Measurements from ENCODE around the gene FGD6.
A peak's percentile ranks its signal among the peaks of the same experiment; 100 is the strongest.
"Not testable (repeated sequence)": the region's sequence is repeated elsewhere in the genome, so short reads cannot be mapped to it uniquely, and the experiment has no call there.

FGD6 gene

GRCh38 chr12:95173392-95174251 is 43.6 kb downstream of the FGD6 start:
- DNase-seq: peak; percentile 26

DNA sequence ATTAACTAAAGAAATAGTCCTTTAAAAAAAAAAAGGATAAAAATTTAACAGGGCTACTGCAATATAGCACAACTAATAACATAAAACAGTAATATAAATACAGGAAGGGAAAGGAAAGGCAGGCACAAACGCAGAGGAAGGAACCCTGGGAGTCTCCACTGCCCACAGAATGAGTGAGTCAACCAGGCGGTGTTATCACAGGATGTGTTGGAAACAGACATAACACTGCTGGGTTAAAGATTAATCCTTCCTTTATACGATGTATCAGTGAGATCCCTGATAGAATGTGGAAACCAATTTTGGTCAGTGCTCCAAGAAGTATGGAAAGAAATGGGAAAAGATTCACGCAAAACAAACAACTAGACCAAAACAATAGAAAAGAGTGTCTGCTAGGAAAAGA is 47.9 kb downstream of the FGD6 start:
- no peak for DNase-seq

GRCh38 chr12:95168746-95169145 is 48.5 kb downstream of the FGD6 start:
- DNase-seq: no peak

GRCh38 chr12:95164656-95165055 is 52.6 kb downstream of the FGD6 start:
- DNase-seq: no peak

DNA sequence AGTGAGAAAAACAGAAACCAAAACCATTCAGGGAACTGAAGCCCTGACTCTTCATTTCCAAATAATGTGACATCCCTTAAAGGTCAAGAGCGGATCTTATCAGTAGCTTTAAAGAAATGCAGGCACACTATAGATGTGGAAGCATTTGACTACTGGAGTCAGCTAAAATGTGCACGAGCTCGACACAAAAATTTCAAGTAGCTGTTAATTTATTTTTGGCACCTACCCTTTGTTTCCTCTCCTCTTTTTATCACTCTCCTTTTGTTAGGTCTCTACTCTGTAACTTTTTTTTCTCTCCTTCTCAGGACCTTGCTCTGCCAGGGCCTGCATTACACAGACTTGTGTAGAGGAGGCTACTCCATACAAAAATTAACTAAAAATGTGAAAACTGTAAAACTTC is 58.3 kb downstream of the FGD6 start:
- DNase-seq: no peak

- no peak for DNase-seq
Measured at GRCh38 chr12:95151821-95152220, 65.4 kb downstream of the FGD6 start.

DNA sequence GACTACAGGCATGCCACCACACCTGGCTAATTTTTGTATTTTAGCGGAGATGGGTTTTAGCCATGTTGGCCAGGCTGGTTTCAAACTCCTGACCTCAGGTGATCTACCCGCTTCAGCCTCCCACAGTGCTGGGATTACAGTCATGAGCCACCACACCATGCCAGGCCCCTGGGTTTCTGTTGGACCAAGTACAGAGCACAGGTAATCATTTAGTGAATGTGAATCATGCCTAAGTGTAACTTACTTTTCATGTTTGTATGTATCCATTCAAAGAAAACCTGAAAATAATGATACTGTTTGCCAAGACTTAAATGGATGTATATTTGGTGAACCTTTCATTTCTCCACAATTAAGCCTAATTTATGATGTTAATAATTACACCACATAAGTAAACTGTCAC is 65.9 kb downstream of the FGD6 start:
- DNase-seq: no peak

DNA sequence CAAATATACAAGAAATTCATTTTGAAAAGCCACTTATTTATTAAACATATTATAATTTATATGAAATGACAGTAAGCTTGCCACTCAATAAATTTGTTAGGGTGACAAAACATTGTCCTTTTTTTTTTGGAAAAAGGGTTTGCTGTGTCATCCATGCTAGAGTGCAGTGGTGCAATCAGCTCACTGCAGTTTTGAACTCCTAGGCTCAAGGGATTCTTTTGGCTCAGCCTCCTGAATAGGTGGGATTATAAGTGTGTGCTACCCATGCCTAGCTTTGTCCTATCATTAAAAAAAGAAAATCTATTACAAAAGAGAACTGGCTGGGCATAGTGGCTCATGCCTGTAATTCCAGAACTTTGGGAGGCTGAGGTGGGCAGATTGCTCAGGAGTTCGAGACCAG is 66.8 kb downstream of the FGD6 start:
- DNase-seq: no peak

DNA sequence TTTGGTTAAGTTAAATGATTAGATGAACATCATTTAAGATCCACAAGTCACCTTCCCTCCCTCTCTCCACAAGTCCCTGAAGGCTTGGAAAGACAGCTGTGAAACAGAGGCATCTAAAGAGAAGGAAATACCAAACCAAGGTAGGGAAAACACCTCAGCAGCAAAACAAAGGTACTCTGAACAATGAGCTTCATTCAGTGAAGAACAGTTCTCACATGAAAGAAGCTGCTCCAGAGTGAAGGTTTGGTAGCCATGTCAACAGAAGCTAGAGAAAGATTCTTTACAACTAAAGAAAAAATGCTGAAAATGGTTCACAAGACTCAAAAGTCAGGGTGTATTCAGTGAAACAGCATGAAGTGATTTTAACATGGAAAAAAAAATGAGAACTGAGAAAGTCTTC is 69.4 kb downstream of the FGD6 start:
- DNase-seq: no peak

- no peak for DNase-seq
Measured at GRCh38 chr12:95146769-95147168, 70.5 kb downstream of the FGD6 start.

- DNase-seq: no peak
Measured at GRCh38 chr12:95143621-95144205, 73.6 kb downstream of the FGD6 start.

- no peak for DNase-seq
Measured at GRCh38 chr12:95142431-95143151, 74.7 kb downstream of the FGD6 start.

- no peak for DNase-seq
Measured at GRCh38 chr12:95141310-95141709, 76.0 kb downstream of the FGD6 start.

DNA sequence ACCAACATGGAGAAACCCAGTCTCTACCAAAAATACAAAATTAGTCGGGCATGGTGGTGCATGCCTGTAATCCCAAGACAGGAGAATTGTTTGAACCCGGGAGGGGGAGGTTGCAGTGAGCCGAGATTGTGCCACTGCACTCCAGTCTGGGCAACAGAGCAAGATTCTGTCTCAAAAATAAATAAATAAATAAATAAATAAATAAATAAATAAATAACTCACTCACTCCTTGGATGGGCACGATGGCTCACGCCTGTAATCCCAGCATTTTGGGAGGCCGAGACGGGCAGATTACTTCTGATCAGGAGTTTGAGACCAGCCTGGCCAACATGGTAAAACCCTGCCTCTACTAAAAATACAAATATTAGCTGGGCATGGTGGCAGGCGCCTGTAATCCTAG is 79.2 kb downstream of the FGD6 start:
- DNase-seq: not testable (repeated sequence)

GRCh38 chr12:95136598-95136997 is 80.7 kb downstream of the FGD6 start:
- no peak for DNase-seq

DNA sequence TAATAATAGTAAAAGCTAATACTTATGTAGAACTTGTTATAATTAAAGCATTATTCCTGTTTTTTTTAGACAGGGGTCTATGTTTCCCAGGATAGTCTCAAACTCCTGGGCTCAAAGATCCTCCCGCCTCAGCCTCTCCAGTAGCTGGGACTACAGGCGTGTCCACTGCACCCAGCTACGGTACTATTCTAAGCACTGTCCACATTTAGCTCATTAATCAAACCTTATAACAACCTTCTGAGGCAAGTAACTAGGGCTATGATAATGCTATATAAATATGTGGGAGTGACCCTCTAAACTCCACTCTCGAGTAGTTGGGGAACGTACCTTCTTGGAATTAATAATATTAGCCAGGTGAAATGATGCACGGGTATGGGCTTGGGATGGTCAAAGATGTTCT is 83.2 kb downstream of the FGD6 start:
- DNase-seq: no peak

- DNase-seq: no peak
Measured at GRCh38 chr12:95131589-95132340, 85.5 kb downstream of the FGD6 start.

DNA sequence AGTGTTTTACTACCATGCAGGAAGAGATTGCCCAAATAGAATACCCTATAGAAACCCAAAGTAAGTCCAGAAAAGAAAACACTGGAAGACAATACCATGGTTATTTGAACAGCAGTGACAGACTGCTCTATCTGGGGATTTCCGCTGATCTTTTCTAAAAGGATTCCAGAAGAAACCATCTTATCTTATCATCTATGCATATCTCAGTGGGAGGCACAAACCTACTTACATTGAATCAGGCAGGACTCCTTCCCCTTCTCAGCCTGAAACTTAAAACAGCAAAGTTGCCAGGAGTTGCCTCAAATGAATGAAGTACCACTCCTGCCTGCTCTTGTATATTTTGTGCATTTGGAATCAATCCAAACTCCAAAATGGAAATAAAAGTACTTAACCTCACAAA is 87.2 kb downstream of the FGD6 start:
- no peak for DNase-seq

DNA sequence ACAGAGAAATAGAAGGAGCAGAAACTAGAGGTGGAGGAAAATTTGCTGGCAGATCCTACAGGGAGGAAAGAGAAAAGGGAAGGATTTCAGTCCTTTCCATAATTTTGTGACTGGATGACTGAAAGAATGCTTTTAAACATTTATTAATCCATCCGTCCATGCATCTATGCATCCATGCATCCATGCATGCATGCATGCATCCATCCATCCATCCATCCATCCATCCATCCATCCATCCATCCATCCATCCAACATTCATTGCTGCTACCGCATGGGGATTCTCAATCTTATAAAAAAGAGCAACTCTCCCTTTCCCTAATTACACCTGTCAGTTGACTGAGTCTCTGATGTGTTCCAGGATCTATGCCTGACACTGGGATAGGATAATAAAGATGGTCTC is 88.2 kb downstream of the FGD6 start:
- DNase-seq: no peak

- no peak for DNase-seq
Measured at GRCh38 chr12:95126736-95127135, 90.5 kb downstream of the FGD6 start.

DNA sequence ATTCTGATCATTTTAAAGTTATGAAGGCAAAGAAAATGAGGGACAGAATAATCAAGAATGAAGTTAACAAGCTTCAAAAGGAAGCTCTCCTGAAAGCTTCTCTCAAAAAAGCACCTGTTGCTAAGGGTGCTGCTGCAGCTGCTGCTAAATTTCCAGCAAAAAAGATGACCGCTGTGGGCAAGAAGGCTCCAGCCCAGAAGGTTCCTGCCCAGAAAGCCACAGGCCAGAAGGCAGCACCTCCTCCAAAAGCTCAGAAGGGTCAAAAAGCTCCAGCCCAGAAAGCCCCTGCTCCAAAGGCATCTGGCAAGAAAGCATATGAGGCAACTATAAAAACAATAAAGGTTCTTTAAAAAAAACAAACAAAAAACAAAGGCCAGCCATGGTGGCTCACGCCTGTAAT is 91.2 kb downstream of the FGD6 start:
- no peak for DNase-seq

DNA sequence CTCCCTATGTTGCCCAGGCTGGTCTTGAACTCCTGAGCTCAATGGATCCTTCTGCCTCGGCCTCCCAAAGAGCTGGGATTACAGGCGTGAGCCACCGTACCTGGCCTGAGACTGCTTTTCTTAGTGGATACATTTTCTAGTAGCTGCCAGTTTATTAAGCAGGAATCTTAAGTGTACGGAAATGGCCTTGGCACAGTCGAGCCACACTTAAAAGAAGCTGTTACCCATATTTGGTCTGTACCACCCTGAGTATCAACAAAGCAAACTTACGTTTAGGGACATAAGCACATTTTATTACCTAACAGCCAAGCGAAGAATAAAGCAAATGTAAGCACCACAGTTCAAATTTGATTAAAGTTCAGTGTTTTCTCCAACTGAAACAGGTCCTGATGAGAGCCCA is 93.2 kb downstream of the FGD6 start:
- no peak for DNase-seq

DNA sequence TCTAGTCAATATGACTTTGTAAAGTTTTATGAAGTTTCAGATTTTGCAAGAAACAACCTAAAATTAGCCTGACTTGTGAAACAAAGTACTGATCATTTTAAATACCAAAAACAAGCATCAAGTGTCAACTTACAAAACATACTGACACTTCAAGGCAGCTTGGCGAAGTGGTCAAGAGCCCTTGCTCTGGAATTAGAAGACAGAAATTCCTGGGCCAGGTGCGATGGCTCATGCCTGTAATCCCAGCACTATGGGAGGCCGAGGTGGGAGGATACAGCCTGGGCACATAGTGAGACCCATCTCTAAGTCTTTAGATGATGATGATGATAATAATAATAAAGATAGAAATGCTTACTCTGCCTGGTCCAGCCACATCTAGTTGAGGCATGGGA is 98.5 kb downstream of the FGD6 start:
- no peak for DNase-seq
